ENCODE measurements around the gene EDIL3.

GRCh38 chr5:84231433-84231832 lies 153.2 kb downstream of the EDIL3 start:
- TF ChIP-seq CTCF (IDR thresholded peaks at IDR 0.05; ENCODE audit: low read length) (no peak), EZH2 (IDR thresholded peaks at IDR 0.05; ENCODE audit: borderline replicate concordance, low read length) (no peak)

Data from OCI-LY1 (cell line).